Amygdala (tissue), 56 donors: ENCODE measurements around the gene MDM1.

Experiments
- DNase-seq, 56 donors: peaks; one replicate each; lab custom pipeline; 2025; lab: John Stamatoyannopoulos, UW

Gene MDM1

DNA sequence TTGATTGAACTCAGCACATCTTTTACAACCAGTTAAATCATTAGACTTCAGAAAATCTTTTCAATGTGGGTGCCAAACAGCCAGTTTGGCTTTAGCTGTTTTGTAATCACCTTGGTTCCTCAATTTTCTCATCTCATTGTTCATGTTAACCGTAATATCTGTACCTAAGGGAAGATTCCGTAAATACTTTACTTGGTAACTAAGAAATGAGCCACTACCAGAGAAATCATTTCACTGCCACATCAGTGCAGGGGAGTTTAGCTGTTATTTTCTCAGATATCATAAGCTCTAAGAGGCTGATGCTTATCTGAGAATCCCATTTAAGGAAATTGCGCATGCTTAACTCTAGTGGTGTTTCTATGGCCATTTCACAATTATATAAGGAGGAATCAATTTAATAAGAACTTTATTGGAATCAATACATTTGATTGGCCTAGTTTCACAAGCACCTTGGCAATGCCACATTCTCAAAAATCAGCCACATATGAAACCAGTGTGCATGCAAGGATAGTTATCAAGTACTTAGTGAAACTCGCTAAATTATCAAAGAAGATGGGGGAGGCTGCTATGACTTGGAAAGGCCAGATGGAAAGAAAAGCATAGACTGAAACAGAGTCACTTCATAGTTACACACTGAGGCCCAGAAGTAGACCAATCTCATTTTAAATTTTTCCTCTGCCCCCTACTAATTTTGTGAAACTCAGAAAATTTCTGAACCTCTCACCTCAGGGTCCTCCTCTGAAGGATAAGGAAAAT is 50.7 kb downstream of the MDM1 start:
- DNase-seq = no peak

DNA sequence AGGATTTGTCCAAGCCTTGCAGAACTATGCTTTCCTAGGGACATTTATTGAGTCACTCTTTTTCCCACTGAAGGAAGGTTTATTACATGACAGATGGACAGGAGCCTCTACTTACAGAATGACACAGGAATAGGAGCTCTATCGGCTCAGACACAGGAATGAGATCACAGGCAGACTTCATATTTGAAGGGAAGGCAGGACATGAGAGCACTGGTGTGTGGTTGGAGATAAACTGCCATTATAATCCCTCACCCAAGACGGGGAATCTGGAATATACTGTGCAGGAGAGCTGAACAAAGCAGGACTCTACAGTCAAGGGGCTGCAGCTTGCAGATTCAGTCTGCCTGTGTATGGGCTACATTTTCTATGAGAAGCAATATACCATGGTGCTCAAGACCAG is 51.9 kb downstream of the MDM1 start:
- DNase-seq = no peak

DNA sequence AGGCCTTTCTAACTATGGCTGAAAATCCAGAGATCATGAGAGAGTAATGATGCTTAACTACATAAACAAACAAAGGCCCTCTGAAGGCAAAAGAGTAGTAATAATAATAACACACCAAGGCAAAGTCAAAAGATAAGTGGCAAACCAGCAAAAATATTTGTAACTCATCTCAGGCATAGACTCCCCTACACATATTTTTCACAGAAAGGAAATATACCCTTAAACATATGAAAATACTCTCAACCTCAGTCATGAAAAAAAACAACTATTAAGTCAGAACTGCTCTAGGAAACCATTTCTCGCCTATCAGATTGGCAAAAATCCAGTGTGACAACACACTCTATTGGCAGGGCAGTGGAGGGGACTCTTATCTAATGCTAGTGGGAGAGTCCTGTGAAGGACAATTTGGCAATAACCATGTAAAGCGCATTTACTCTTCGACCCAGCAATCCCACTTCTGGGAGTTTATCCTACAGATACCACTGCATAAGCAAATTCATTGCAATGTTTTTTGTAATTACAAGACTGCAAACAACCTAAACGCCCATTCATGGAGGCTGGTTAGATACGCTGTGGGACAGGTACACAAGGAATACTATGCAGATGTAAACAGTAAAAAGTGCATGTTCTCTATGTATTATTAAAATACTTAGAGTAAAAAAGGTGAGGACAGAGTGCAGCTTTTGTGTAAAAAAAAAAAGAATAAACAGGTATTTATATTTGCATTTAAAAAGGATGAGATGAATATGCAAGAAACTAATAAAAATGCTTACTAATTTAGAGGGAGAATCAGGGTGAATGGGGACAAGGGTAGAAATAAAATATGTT is 52.7 kb downstream of the MDM1 start:
- DNase-seq = no peak

DNA sequence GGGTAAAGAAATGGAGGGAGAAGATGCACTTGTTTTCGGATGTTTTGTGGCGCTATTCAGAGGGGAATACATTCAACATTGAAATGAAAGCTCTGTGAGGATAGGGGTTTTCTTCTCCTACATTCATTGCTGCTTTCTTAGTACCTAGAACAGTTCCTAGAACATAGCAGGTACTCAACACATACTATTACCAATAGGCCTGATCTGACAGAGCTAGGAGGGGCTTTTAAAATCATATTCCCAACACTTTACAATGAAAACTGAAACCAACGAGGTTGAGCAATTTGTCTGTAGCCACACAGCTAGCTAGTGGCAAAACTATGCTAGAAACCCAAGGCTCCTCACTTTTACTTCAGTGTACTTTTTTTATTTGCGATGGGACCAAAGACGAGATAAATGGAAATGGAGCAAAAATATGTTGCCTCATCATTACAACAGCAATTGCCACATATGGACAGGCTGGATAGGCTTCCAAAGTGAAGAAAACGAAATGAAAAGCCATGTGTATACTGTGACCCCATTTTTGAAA is 55.7 kb downstream of the MDM1 start:
- DNase-seq = no peak

DNA sequence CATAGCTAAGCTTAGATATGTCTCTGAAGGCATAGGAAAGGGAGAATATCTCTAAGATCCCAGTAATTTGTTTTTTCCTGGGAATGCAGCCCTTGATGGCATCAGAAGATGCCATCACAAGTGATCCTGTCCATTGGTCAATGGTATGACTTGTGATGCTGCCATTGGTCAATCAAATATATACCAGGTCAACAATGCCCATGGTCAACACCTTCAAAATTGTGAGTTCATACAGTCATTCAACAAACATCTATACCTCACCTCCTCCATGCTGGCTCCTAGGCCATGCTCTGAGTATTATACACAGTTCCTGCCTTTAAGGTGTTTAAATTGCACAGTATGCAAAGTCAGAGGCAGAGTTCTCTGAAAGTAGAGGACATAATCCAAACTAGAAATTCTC is 59.4 kb downstream of the MDM1 start:
- no peak for DNase-seq

DNA sequence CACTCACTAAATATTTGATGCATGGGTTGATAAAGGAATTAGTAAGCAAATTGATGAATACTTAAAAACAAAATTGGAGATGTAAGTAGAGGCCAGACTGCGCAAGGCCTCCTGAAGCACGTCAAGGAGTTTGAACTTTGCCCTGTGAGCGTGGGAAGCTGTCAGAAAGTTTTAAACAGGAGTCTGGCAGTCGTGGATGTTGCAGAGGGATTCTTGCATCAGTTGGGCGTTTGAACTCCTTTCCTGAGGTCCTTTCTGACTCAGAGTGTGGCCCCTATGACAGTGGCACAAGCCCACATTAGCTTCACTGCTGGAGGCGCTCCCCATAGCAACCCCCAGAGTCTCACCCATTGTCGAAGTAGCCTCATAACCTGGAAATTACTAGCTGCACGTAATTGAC is 60.8 kb downstream of the MDM1 start:
- no peak for DNase-seq

DNA sequence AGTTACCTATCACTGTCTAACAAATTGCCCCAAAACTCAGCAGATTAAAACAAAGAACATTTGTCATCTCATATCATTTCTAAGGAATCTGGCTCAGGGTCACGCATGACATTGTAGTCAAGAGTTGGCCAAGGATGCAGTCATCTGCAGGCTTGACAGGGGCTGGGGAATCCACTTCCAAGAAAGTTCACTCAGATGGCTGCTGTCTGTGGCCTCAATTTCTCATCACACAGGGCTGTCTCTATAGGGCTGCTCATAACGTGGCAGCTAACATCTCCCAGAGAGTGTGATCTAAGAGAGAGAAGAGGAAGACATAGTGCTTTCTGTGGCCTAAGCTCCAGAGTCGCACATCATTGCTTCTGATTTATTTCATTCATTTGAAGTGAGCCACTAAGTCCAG is 61.8 kb downstream of the MDM1 start:
- DNase-seq = no peak

DNA sequence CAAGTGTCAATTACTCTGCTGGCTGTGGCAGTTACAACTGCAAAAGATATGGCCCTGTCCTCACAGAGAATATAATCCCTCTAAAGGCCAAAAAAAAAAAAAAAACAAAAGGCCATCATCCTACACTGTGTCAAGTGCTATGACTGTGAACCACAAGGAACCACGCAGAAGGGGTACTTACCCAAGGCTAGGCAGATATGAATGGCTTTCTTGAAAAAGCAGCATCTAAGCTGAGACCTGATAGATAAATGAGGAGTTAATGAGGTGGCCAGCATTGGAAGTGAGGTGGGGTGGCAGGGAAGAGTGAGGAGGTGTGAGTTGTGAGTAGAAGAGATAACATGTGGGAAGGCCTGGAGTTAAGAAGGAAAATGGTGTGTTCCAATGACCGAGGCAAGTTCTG is 62.4 kb downstream of the MDM1 start:
- no peak for DNase-seq

DNA sequence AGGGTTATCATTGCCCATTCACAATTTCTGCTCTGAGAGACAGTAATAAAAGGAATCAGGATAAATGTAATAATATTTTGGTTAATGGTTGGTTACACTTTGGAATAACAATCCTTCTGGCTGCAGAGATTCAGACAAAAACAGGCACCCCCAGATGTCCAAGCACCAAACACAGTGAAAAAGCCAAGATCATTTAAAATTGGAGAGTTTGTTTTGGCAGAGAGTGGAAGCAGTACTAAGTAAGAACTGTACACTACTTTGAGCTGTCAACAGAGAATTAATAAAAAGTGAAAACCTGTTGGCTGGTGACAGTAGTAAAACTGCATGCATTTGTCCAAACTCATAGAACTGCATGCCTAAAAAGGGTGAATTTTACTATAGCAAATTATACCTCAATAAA is 63.2 kb downstream of the MDM1 start:
- no peak for DNase-seq

DNA sequence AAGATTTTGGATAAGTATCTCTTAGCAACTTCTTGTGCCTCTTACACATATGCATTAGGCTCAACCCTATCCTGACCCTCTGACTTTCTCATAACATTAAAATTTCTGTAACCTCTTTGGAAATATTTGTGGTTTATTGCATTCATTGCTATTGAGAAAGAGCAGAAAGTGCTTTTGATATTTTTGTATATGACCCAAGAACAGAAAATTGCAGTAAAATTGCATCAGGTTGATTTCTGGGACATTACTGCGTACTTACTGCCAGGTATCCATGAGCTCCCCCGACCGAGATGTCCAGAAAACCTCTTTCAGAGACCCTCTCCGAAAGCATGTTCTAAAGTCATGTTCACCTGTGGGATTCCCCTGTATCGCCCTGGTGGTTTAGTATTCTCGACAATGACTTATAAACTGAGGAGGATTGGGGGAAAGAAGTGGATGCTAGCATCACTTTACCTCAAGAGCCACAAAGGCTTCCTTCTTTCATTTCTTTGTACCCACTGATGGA is 64.2 kb downstream of the MDM1 start:
- DNase-seq = no peak

DNA sequence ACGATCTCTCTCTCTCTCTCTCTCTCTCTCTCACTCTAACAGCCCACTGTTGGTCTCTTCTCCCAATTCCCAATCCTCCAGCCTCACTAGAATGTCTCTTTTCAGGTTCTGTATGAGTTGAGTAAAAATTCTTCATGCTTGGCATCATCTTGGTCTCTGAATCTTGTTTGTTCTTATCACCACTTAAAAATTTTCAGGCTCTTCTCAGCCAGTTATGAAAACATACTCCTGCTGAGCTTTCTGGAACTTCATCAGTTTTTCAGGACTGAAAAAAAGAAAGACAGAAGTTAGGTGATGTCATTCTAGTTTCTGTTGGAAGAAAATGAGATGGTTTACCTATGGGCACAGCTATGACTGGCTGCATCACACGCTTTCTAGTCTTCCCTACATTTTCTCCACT is 67.3 kb downstream of the MDM1 start:
- no peak for DNase-seq

DNA sequence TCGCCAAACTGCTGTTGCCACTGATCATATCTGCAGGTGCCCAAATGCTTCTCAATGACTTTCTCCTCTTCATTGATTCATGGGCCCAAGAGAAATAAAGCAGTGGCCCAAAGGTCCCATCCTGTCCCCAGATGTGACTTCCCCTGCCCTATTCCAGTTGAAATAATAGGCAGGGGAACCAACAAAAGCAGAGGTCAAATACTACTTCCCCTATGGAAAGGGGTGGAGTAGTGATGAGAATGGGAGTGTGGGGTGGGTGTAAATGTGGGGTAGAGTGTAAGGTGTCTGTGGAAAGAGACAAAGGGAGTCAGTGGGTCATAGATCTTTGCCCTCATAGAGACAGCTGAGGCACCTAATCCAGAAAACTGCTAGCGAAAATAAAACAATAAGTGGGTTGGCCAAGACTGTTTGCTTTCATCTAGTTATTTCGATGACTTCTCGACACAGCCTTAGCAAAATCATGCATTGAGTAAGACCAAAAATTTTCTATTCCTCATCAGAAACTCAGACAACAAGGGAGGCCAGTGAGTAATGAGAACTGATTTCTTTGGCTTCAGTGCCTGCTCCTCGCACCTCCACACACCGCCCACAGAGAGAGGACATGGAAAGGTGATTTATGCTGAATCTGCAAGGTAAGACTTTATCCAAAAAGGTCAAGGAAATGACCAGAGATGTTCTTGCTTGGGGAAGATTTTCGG is 67.9 kb downstream of the MDM1 start:
- DNase-seq = no peak

DNA sequence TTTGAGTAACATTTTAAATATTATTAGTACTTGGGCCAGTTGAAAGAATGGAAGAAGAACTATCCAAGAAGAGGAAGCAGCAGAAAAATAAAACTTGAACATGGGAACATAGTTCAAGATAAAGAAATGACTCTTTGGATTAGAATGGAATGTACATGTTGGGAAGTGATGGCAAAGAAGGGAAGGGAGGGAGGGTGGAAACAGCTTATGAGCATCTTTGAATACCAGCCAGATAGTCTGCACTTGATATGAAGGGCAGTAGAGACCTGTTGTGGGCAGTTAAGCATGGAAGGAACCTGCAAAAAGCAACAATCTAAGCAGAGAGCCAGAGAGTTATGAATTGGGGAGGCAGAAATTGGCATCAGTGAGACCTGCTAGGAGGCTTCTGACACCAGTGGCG is 68.8 kb downstream of the MDM1 start:
- no peak for DNase-seq

DNA sequence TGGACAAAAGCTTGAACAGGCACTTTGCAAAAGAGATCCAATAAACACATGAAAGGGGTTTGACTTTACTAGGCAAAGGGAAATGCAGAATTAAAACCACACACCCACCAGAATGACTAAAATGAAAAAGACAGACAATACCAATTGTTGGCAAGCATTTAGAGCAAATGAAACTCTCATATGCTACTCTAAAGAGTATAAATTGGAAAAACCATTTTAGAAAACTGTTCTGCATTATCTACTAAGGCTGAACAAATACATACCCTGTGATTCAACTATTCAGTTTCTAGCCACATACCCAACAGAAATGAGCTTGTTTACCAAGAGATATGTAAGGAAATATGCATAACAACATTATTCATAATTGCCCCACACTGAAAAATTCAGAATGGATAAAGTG is 70.3 kb downstream of the MDM1 start:
- DNase-seq = no peak

DNA sequence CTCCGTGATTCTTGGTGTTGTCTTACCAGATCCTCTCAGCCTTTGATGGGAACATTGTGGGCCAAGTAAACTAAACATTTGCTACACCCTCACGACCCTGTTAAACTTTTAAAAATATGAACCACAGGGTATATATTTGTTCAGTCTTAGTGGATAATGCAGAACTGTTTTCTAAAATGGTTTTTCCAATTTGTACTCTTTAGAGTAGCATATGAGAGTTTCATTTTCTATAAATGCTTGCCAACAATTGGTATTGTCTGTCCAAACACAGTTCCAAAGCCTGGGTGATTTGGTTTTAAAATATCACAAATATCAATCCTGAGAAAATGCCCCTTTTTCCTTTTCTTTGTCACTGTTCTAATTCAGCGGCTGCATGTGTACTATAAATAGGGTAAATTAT is 72.0 kb downstream of the MDM1 start:
- DNase-seq = no peak

DNA sequence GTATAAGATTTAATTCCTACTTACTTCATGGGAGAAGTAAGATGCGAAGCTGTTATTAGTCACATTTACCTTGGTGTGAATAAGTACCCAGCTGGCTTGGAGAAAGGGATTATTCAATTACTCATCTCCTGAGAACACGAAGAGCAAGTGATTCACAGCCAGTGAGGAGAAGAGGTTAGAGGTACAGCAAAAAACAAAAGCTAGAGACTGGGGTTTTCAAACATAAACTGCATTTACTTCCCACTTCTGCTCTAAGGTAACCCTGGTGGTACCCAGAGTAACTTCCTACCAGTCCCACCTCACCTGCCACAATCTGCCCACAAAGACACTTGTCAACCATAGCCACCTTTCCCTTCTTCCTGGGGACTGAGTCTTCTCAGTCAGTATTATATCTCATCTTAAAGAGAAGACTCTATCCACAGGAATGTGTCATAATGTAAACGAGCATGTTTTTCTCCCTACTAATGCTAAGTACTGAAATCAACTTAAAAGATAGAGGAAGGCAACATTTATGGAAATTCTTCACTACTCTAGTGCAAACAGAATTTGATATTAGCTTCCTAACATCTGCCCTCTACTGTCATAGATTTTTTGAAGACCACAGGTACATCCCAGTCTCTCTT is 72.7 kb downstream of the MDM1 start:
- DNase-seq = no peak

DNA sequence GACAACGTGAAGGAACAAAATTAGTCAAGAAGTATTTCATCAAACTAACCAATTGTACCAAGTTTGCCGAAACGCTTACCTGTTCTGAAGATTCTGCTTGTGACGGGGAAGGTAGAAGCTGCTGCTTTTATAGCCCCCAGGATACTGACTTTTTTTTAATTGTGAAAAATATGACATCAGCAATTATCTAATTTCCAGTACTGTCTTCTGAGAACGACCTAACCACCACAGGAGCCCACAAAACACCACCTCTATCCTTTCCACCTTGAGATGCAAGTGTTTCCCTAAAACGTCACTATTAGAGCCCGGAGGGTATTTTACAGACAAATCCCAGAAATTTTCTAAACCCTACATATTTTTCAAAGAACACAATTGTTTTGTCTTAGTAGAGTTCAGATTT is 78.7 kb downstream of the MDM1 start, which contains the start of gene IL22:
Gene IL22, minus strand, starts transcription at position 101 of the 400 bp plus-strand sequence. CDS start 156 bp downstream, outside the sequence.
- DNase-seq = no peak

DNA sequence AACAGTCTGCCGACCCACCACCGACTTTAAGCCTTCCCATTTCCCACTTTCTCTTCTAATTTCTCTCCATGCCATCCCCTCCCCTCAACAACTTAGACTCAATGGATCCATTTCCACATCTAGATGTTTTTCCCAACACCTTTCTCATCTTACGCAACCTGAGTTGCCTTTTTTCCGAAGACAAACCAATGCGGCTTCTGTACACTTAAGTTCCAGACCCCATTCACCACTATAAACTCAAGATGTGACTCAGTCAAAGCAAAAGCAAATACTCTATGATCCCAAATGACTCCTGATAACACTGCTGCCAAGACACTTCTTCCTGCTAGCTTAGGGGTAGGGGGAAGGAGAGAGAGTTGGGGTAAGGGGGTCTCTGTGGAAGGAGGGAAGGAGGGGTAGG is 80.1 kb downstream of the MDM1 start:
- no peak for DNase-seq

DNA sequence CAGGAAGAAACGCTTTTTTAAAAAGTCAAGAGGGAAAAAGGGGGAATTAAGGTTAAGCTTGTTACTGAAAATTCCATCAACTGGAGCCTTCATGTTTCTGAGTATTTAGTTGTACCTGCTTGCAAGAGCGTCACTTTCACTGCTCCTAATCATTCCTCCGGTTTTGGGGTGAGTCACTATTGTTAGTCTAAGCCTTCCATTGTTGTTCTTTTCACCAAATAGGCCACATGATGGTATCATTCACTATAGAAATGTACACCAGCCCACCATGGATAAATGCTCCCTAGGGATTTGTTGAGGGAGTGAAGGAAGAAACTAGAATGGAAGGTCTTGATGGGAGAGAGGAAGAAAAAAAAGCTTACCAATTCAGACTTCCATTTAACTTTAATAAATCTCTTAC is 81.7 kb downstream of the MDM1 start:
- no peak for DNase-seq

DNA sequence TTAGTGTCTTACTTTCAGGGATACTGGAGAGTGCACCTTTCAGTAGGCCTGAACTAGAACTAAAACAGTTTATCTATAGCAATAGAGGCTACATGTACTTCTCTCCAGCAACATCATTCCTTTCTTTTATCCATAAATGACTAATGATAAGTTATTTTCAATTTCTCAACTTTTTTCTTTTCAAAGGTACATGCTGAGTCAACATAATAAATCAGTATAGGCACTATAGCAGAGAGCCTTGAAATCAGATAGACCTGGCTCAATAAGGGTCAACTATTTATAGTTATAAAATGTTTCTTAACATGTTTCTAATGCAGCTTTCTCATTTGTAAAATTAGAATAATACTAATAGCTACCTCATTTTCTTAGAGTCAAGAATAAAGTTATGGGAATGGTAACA is 84.4 kb downstream of the MDM1 start:
- no peak for DNase-seq

DNA sequence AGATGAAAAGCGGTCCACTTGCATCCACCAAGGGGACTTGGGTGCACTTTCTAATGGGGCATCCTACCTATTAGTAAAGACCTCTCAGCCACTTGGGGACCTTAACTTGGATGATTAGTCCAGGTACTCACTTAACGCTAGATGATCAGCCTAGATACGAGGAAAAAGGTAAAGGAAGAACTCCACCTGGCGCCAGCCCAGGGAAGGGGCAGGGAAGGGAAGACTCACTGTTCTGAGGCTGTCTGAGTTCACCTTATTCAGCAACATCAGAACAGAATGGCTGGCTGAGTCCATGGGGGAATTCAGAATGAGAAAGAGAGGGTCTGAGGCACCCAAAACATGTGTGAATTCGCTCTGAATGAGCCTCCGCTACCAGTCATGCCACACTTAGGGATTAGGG is 85.8 kb downstream of the MDM1 start:
- no peak for DNase-seq
